Endothelial cell of umbilical vein (primary cell): Measurements from ENCODE around the gene TGFBR3. TPM values are rescaled to one million over a fixed set of nuclear protein-coding genes. Genes with fewer than 3 reads are reported as not detected.
A peak's percentile ranks its signal among the peaks of the same experiment; 100 is the strongest.

ENCODE experiments used
- BruUV-seq: library from RNA; stranded (reverse); fragments of 400-500 nt; replicated peaks from 2 replicates; lab custom pipeline; 2021; lab: Mats Ljungman, UMichigan
- CTCF ChIA-PET: fragments of 300-600, 350-600 bp; sonication (Branson Sonifier 250); formaldehyde crosslinking; loops from one replicate; lab custom pipeline; 2021; ENCODE audit warnings: antibody characterized with exemption, inconsistent platforms; lab: Charles Lee
- POLR2A ChIA-PET: fragments of 300-600, 350-600 bp; sonication (Branson Sonifier 250); formaldehyde crosslinking; loops from one replicate; lab custom pipeline; 2021; ENCODE audit warnings: antibody characterized with exemption, inconsistent platforms; lab: Charles Lee
- DNase-seq: peaks from one replicate; pipeline ENCODE4 v3.0.0-alpha.2; 2011; ENCODE audit warnings: low read depth, low spot score
- FAIRE-seq: peaks from 2 replicates; lab custom pipeline; 2011; peaks lifted over from hg19 to GRCh38; lab: Jason Lieb, UNC
- H2AFZ ChIP-seq: 2 replicates; pipeline ENCODE4 v1.6.0; 2012; ENCODE audit warnings: low read depth, low read length, control low read depth, inconsistent platforms
- H3K27ac ChIP-seq: 2 replicates; pipeline ENCODE4 v1.5.1; 2011; ENCODE audit warnings: low read depth, mild to moderate bottlenecking, control low read depth, low read length, moderate library complexity; ENCODE audit not compliant: insufficient read depth
- H3K27me3 ChIP-seq, 2 experiments: 2 replicates each; pipeline versions ENCODE4 v1.6.0 to v1.6.1; 2011; ENCODE audit warnings: low read length in 2 of 2, mixed read lengths in 1 of 2; ENCODE audit not compliant: control insufficient read depth in 2 of 2, insufficient read depth in 2 of 2
- H3K36me3 ChIP-seq, 2 experiments: 2 replicates in 1 of 2; 3 replicates in 1 of 2; pipeline ENCODE4 v1.5.1; 2011; ENCODE audit warnings: low read length in 2 of 2, mild to moderate bottlenecking in 1 of 2, moderate library complexity in 1 of 2; ENCODE audit not compliant: control insufficient read depth in 2 of 2, insufficient read depth in 2 of 2; ENCODE audit errors: extremely low read depth in 1 of 2
- H3K4me1 ChIP-seq: 3 replicates; pipeline ENCODE4 v1.5.1; 2011; ENCODE audit warnings: mild to moderate bottlenecking, low read length; ENCODE audit not compliant: control insufficient read depth, insufficient read depth; ENCODE audit errors: extremely low read depth
- H3K4me2 ChIP-seq: 2 replicates; pipeline ENCODE4 v1.6.1; 2011; ENCODE audit warnings: low read length, control low read depth, mixed read lengths; ENCODE audit not compliant: insufficient read depth
- H3K4me3 ChIP-seq, 3 experiments: fragments of 200-600 bp in 1 of 3; sonication (generic), shearing (Covaris generic) in 1 of 3; replicated peaks in 1 of 3; 2 replicates each; pipeline ENCODE4 v1.5.1; 2011 to 2016; ENCODE audit warnings: control low read depth in 3 of 3, low read length in 3 of 3, mild to moderate bottlenecking in 2 of 3, inconsistent platforms in 1 of 3, low read depth in 1 of 3, moderate library complexity in 1 of 3; ENCODE audit not compliant: insufficient read depth in 1 of 3
- H3K79me2 ChIP-seq: 2 replicates; pipeline ENCODE4 v1.6.0; 2012; ENCODE audit warnings: low read length, inconsistent platforms; ENCODE audit not compliant: control insufficient read depth, insufficient read depth
- H3K9ac ChIP-seq: replicated peaks from 2 replicates; pipeline ENCODE3; 2011; ENCODE audit warnings: low read length, control low read depth; ENCODE audit not compliant: insufficient read depth; ENCODE audit errors: extremely low read depth
- H3K9me1 ChIP-seq: replicated peaks from 3 replicates; pipeline ENCODE4 v1.6.0; 2011; ENCODE audit warnings: mild to moderate bottlenecking, low read length; ENCODE audit not compliant: control insufficient read depth, insufficient read depth; ENCODE audit errors: extremely low read depth
- H3K9me3 ChIP-seq: replicated peaks from 2 replicates; pipeline ENCODE4 v1.5.1; 2012; ENCODE audit warnings: low read length, inconsistent platforms; ENCODE audit not compliant: control insufficient read depth, insufficient read depth
- H4K20me1 ChIP-seq: replicated peaks from 2 replicates; pipeline ENCODE3; 2011; ENCODE audit warnings: mild to moderate bottlenecking, low read length; ENCODE audit not compliant: control insufficient read depth, insufficient read depth; ENCODE audit errors: extremely low read depth
- CTCF ChIP-seq, 2 donors: IDR thresholded peaks; 1 replicate in 1 of 2; 2 replicates in 1 of 2; pipeline ENCODE4 v1.5.1; 2011; ENCODE audit warnings: low read length in 2 of 2, mild to moderate bottlenecking in 2 of 2, moderate library complexity in 2 of 2, control low read depth in 1 of 2, inconsistent platforms in 1 of 2, low read depth in 1 of 2; ENCODE audit not compliant: insufficient read depth in 1 of 2; ENCODE audit errors: extremely low read depth in 1 of 2
- EZH2 ChIP-seq: IDR thresholded peaks from 2 replicates; pipeline ENCODE4 v1.6.1; 2012; ENCODE audit warnings: borderline replicate concordance, low read depth, mild to moderate bottlenecking, moderate library complexity, low read length, inconsistent platforms; ENCODE audit not compliant: severe bottlenecking
- FOS ChIP-seq: IDR thresholded peaks from 2 replicates; pipeline ENCODE4 v1.6.1; 2011; ENCODE audit warnings: mild to moderate bottlenecking, low read length, moderate library complexity, borderline replicate concordance; ENCODE audit not compliant: insufficient read depth
- GATA2 ChIP-seq: IDR thresholded peaks from 2 replicates; pipeline ENCODE4 v1.7.0; 2011; ENCODE audit warnings: low read depth, mild to moderate bottlenecking, moderate library complexity, mixed read lengths, low read length; ENCODE audit not compliant: insufficient read length, insufficient read depth
- JUN ChIP-seq: IDR thresholded peaks from 2 replicates; pipeline ENCODE4 v1.6.1; 2011; ENCODE audit warnings: borderline replicate concordance, low read depth; ENCODE audit not compliant: insufficient read length, insufficient read depth
- MYC ChIP-seq: IDR thresholded peaks from one replicate; pipeline ENCODE4 v1.6.1; 2011; ENCODE audit warnings: mild to moderate bottlenecking, low read depth, low read length
- POLR2A ChIP-seq: IDR thresholded peaks from 2 replicates; pipeline ENCODE4 v1.6.1; 2012; ENCODE audit warnings: low read depth, mild to moderate bottlenecking, control low read depth, low read length
- POLR2AphosphoS5 ChIP-seq: IDR thresholded peaks from 2 replicates; pipeline ENCODE4 v1.6.1; 2012; ENCODE audit warnings: low read depth, mild to moderate bottlenecking, control low read depth, low read length, moderate library complexity; ENCODE audit not compliant: insufficient read depth
- dilution Hi-C: fragments of 300-500 bp; cut with MboI; formaldehyde crosslinking; loops from one replicate; pipeline ENCODE4 v1.15.0; 2019; ENCODE audit warnings: low sequenced_read_pairs; ENCODE audit not compliant: extremely low pct_ligation_motif_present
- intact Hi-C: fragments of 100-400 bp; cut with micrococcal nuclease; formaldehyde crosslinking; loops from one replicate; pipeline ENCODE4 v1.10.0; 2022
- polyA plus RNA-seq, 4 experiments: library from polyadenylated mRNA; depleted of rRNA in 3 of 4; stranded (reverse) in 3 of 4; unstranded in 1 of 4; fragments of >200 nt; gene quantifications; 2 replicates each; pipeline versions ENCODE4 v1.2.1 to v1.2.3, GENCODE V29; 2011 to 2012; ENCODE audit warnings: missing spikeins in 1 of 4
- total RNA-seq: library from RNA; stranded (reverse); gene quantifications from 2 replicates; pipeline ENCODE4 v1.2.3, GENCODE V29; 2021
- TF ChIP-seq, protein P1 (sequence below): IDR thresholded peaks from 2 replicates; pipeline ENCODE4 v1.6.1; 2011; ENCODE audit not compliant: insufficient read depth, insufficient read length

The TGFBR3 gene
- total and polyA plus RNA-seq, 2 donors (not counting 3 experiments of a cell fraction or from before 2014, with no cell fraction given): 8.0 to 13.4 TPM

GRCh38 chr1:91897016-91897415 lies 11.1 kb upstream of the TGFBR3 start:
- BruUV-seq: no TSS peak
- Histone ChIP-seq H3K9ac (no peak overlapping the region), H3K9me3 (no peaks in the 10 kb centered on the region), H4K20me1 (no peaks in the 10 kb centered on the region), H3K79me2 (no peaks in the 10 kb centered on the region), H2AFZ (no peak overlapping the region), H3K27me3 (no peaks in the 10 kb centered on the region), H3K9me1 (no peaks in the 10 kb centered on the region), H3K36me3 (no peaks in the 10 kb centered on the region), H3K4me3 (no peak overlapping the region), H3K4me2 (peak overlapping the region; percentile 58), H3K4me1 (peaks cover 21% of the 10 kb centered on the region), H3K27ac (no peak overlapping the region)
- DNase-seq (no peak), FAIRE-seq (no peak)
- TF ChIP-seq, protein P1, sequence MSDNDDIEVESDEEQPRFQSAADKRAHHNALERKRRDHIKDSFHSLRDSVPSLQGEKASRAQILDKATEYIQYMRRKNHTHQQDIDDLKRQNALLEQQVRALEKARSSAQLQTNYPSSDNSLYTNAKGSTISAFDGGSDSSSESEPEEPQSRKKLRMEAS: no peak
- TF ChIP-seq CTCF (IDR thresholded peaks at IDR 0.05; ENCODE audit: extremely low read depth in 1 of 2, insufficient read depth in 1 of 2, low read depth in 1 of 2, low read length in 2 of 2): no peak
- dilution Hi-C loops (no loop called here), intact Hi-C loops (no loop called here)
- ChIA-PET POLR2A (no interaction called here), CTCF (interaction anchor here (0.7 to 1.3 kb wide), 2 partner anchors 10 to 46 kb away, joined by 3 read pairs; no protein-coding TSS in a partner anchor)

DNA sequence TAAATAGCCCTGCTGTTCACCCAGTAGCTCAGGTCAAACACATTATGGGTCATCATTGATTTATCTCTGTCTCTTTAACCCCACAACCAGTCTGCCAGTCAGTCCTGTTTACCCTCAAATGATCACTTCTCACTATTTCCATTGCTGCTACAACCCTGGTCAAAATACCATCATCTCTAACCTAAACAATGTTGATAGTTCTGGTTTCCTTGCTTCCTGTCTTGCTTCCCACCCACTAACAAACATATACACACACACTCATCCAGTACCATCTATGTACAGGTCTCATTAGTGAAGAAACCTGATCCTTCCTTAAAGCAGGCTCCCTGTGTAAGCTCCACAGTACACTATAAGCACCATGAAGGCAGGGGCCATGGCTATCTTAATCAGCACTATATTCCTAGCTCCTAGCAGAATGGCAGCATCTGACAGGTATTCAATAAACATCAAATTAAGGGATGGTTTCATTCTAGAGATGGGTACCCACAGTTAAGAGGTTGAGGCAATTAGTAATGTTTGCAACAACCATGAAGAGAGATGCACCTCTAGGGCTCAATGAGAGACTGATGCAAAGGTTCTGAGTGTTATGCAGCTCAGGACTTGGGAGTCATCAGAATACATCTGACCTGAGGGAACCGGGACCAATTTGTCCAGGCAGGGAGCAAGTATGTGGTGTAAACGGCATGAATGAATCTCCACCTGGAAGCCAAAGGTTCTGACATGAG lies 10.0 kb upstream of the TGFBR3 start:
- Histone ChIP-seq H3K9me1 (no peaks in the 10 kb centered on the region), H2AFZ (no peak overlapping the region), H3K79me2 (no peaks in the 10 kb centered on the region), H3K27me3 (no peaks in the 10 kb centered on the region), H3K4me1 (peaks cover 28% of the 10 kb centered on the region), H3K9ac (no peak overlapping the region), H3K4me3 (no peak overlapping the region), H3K36me3 (no peaks in the 10 kb centered on the region), H3K27ac (no peak overlapping the region), H3K9me3 (no peaks in the 10 kb centered on the region), H4K20me1 (no peaks in the 10 kb centered on the region), H3K4me2 (no peak overlapping the region)
- TF ChIP-seq POLR2A (no peak), FOS (no peak), POLR2AphosphoS5 (no peak), MYC (no peak), GATA2 (no peak), EZH2 (no peak), JUN (no peak), CTCF (IDR thresholded peaks at IDR 0.05; ENCODE audit: extremely low read depth in 1 of 2, insufficient read depth in 1 of 2, low read depth in 1 of 2, low read length in 2 of 2) (no peak)
- TF ChIP-seq, protein P1: no peak
- CTCF ChIA-PET: interaction anchor here (1.3 kb wide), 1 partner anchor 45 kb away, joined by 3 read pairs; no protein-coding TSS in a partner anchor
- DNase-seq: no peak
- dilution Hi-C loops (no loop called here), intact Hi-C loops (no loop called here)
- POLR2A ChIA-PET: no interaction called here
- no peak for FAIRE-seq
- BruUV-seq: no TSS peak
